DOHH2 (cell line): ENCODE results near the gene ASH1L.

Experiments
- H3F3A ChIP-seq: fragments of 200-600 bp; sonication (generic), shearing (Covaris generic); 2 replicates; pipeline ENCODE4 v1.6.0; 2016; ENCODE audit warnings: antibody characterized with exemption, mild to moderate bottlenecking; ENCODE audit not compliant: control insufficient read depth, insufficient read depth
- H3K27ac ChIP-seq: fragments of 200-600 bp; sonication (generic); 2 replicates; pipeline ENCODE4 v1.5.1; 2014; ENCODE audit warnings: low read depth, mild to moderate bottlenecking, low read length, moderate library complexity
- H3K27me3 ChIP-seq: fragments of 200-600 bp; sonication (generic); 2 replicates; pipeline ENCODE4 v1.6.1; 2014; ENCODE audit warnings: mild to moderate bottlenecking, low read length, mixed read lengths; ENCODE audit not compliant: control insufficient read depth
- H3K36me3 ChIP-seq: fragments of 200-600 bp; sonication (generic); 2 replicates; pipeline ENCODE4 v1.6.1; 2014; ENCODE audit warnings: mild to moderate bottlenecking, low read length, moderate library complexity, mixed read lengths; ENCODE audit not compliant: control insufficient read depth
- H3K4me1 ChIP-seq: fragments of 200-600 bp; sonication (generic); 2 replicates; pipeline ENCODE4 v1.6.1; 2014; ENCODE audit warnings: mild to moderate bottlenecking, low read length, mixed read lengths; ENCODE audit not compliant: control insufficient read depth
- H3K4me2 ChIP-seq: fragments of 200-600 bp; sonication (generic); 2 replicates; pipeline ENCODE4 v1.6.0; 2014; ENCODE audit warnings: mild to moderate bottlenecking, low read length, moderate library complexity
- H3K4me3 ChIP-seq: fragments of 200-600 bp; sonication (generic); 2 replicates; pipeline ENCODE4 v1.5.1; 2014; ENCODE audit warnings: mild to moderate bottlenecking, low read length, mixed read lengths
- H3K79me2 ChIP-seq: fragments of 200-600 bp; sonication (generic); 2 replicates; pipeline ENCODE4 v1.6.1; 2014; ENCODE audit warnings: mild to moderate bottlenecking, low read length, mixed read lengths; ENCODE audit not compliant: control insufficient read depth
- H3K9me2 ChIP-seq: fragments of 200-600 bp; sonication (generic); replicated peaks from 2 replicates; pipeline ENCODE4 v1.6.1; 2014; ENCODE audit warnings: mild to moderate bottlenecking, low read length, mixed read lengths; ENCODE audit not compliant: control insufficient read depth
- H3K9me3 ChIP-seq: fragments of 200-600 bp; sonication (generic); 2 replicates; pipeline ENCODE4 v1.6.1; 2014; ENCODE audit warnings: antibody characterized with exemption, low read length, mixed read lengths; ENCODE audit not compliant: control insufficient read depth, insufficient read depth
- H4K20me1 ChIP-seq: fragments of 200-600 bp; sonication (generic); 2 replicates; pipeline ENCODE4 v1.6.0; 2014; ENCODE audit warnings: low read depth, mild to moderate bottlenecking, antibody characterized with exemption, low read length, moderate library complexity; ENCODE audit not compliant: control insufficient read depth, insufficient read depth
- EZH2phosphoT487 ChIP-seq: fragments of 200-600 bp; sonication (generic); IDR thresholded peaks from 2 replicates; pipeline ENCODE4 v1.6.1; 2017; ENCODE audit warnings: borderline replicate concordance, mild to moderate bottlenecking, antibody characterized with exemption, low read length, moderate library complexity, mixed read lengths
- TF ChIP-seq, protein P1 (sequence below): fragments of 200-600 bp; sonication (generic); IDR thresholded peaks from one replicate; pipeline ENCODE4 v1.5.1; 2014; ENCODE audit warnings: antibody characterized with exemption, mild to moderate bottlenecking, low read depth, low read length; ENCODE audit not compliant: poor library complexity, severe bottlenecking

ASH1L gene

DNA sequence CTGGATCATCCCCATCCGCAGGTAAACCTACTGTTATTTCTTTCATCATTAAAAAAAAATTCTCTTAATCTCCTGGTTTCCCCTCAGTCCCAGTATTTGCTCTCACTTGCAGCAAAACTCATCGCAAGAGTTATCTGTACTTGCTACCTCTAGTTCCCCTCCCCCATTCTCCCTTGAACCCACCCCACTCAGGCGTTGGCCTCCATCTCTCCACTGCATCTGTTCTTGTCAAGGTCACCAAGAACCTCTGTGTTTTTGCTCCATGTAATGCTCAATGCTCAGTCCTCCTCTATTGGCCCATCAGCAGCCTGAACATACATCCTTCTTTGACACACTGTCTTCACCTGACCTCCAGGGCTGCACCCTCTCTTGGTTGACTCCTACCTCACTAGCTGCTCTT lies 265.9 kb downstream of the ASH1L start:
- TF ChIP-seq, protein P1, sequence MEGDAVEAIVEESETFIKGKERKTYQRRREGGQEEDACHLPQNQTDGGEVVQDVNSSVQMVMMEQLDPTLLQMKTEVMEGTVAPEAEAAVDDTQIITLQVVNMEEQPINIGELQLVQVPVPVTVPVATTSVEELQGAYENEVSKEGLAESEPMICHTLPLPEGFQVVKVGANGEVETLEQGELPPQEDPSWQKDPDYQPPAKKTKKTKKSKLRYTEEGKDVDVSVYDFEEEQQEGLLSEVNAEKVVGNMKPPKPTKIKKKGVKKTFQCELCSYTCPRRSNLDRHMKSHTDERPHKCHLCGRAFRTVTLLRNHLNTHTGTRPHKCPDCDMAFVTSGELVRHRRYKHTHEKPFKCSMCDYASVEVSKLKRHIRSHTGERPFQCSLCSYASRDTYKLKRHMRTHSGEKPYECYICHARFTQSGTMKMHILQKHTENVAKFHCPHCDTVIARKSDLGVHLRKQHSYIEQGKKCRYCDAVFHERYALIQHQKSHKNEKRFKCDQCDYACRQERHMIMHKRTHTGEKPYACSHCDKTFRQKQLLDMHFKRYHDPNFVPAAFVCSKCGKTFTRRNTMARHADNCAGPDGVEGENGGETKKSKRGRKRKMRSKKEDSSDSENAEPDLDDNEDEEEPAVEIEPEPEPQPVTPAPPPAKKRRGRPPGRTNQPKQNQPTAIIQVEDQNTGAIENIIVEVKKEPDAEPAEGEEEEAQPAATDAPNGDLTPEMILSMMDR: no peak
- no peak for TF ChIP-seq EZH2phosphoT487

DNA sequence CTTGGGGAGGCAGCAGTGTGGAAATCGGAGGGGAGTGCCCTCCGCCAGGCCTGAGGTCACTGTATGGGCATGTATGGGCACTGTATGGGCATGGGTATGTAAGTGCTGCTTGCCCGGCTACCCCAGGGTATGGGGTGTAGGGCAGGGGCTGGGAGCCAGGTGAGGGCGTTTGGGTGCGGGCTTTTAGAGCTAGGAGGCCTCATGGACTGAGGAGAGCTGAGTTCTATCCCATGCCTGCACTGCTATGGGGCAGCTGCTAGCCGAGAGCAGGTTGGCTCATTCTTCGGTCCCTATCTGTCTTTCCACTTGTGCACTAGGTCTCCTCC lies 266.7 kb downstream of the ASH1L start:
- no peaks in the 10 kb centered on the region for H3K79me2 ChIP-seq
- no peaks in the 10 kb centered on the region for H3F3A ChIP-seq
- H3K27me3 ChIP-seq: no peaks in the 10 kb centered on the region
- H3K4me2 ChIP-seq: no peak overlapping the region
- peaks cover 22% of the 10 kb centered on the region for H3K4me1 ChIP-seq
- H3K27ac ChIP-seq: no peak overlapping the region
- no peaks in the 10 kb centered on the region for H3K9me3 ChIP-seq
- H3K4me3 ChIP-seq: no peak overlapping the region
- H3K9me2 ChIP-seq: no peaks in the 10 kb centered on the region
- TF ChIP-seq, protein P1: no peak
- TF ChIP-seq EZH2phosphoT487: no peak
- no peaks in the 10 kb centered on the region for H3K36me3 ChIP-seq
- no peaks in the 10 kb centered on the region for H4K20me1 ChIP-seq

More for the DNA sequence above, 265.9 kb downstream of the ASH1L start:
- H3K4me3 ChIP-seq: peak overlapping the region; percentile 54
- no peaks in the 10 kb centered on the region for H3K27me3 ChIP-seq
- H3K79me2 ChIP-seq: no peaks in the 10 kb centered on the region
- peak overlapping the region; percentile 65 for H3K27ac ChIP-seq
- peak overlapping the region; percentile 74 for H3K4me2 ChIP-seq
- H3K9me3 ChIP-seq: no peaks in the 10 kb centered on the region
- H3K9me2 ChIP-seq: no peaks in the 10 kb centered on the region
- peaks cover 22% of the 10 kb centered on the region for H3K4me1 ChIP-seq
- no peaks in the 10 kb centered on the region for H3K36me3 ChIP-seq
- H3F3A ChIP-seq: no peaks in the 10 kb centered on the region
- H4K20me1 ChIP-seq: no peaks in the 10 kb centered on the region

DNA sequence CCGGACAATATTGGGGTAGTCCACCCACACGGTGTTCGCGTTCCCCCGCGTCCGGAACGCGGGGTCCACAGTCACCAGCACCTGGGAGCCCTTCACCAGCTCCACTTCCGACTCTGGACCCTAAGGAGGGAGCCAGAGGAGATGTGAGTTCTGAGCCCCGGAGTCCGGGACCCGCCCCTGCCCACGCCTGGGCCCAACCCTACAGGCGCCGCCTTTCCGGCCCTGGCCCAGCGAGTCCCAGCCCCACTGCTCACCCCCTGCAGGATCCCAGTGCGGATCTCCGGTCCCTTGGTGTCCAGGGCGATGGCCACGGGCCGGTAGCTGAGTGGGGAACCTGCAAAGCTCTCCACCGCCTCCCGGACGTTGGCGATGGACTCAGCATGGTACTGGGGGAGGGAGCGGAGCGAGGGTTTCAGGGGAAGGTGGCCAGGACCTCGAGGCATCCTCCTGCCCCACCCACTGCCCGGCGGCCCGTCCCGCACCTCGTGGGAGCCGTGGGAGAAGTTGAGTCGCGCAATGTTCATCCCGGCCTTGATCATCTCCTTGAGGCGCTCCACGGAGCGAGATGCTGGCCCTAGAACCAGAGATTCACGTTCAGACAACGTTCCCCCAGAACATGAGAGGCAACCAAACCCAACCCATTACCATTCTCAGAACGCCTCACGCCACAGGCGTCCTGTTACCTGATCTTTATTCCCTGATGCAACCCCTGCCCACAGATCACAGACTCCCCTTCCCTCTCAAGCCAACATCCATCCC lies 267.2 kb downstream of the ASH1L start:
- no peaks in the 10 kb centered on the region for H3F3A ChIP-seq
- no peaks in the 10 kb centered on the region for H3K9me3 ChIP-seq
- H3K4me3 ChIP-seq: no peak overlapping the region
- TF ChIP-seq, protein P1: no peak
- TF ChIP-seq EZH2phosphoT487: no peak
- H3K79me2 ChIP-seq: no peaks in the 10 kb centered on the region
- no peak overlapping the region for H3K4me2 ChIP-seq
- no peaks in the 10 kb centered on the region for H3K36me3 ChIP-seq
- no peak overlapping the region for H3K27ac ChIP-seq
- H3K27me3 ChIP-seq: no peaks in the 10 kb centered on the region
- no peaks in the 10 kb centered on the region for H3K9me2 ChIP-seq
- peaks cover 22% of the 10 kb centered on the region for H3K4me1 ChIP-seq
- no peaks in the 10 kb centered on the region for H4K20me1 ChIP-seq
